ENCODE measurements around the gene HIVEP2. TPM values are rescaled to one million over a fixed set of nuclear protein-coding genes. Genes with fewer than 3 reads are reported as not detected.

HIVEP2 gene
- total RNA-seq, 1 experiment from 2014 or later = 4.2 TPM

DNA sequence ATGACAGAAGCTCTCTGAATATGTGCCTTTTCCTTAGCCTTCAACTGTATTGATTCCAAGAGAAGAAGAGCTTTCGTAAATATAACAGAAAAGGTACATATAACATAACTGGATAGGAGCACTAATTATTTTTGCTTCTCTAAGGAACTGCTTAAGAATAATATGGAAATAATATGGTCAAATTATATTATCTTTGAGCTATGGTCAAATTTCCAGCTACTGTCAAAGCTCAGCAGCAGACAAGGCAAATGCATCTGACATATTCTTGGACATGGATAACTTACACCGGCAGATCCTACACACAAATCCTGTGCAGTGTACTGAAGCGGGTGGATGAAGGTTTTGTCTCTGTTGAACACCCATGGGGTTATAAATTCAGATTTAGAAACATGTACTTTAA is 150.6 kb downstream of the HIVEP2 start:
- no CpG with 5 or more reads among the region's 3 CpGs for WGBS (ENCODE audit: extremely low coverage, insufficient read length, low lambda C conversion rate)
- no peak overlapping the region for H2BK120ac ChIP-seq (ENCODE audit: low read depth, low read length, poor library complexity, severe bottlenecking)
- no peak overlapping the region for H2BK12ac ChIP-seq (ENCODE audit: insufficient read length, low read depth, low read length)
- no peak overlapping the region for H4K8ac ChIP-seq (replicated peaks; ENCODE audit: insufficient read length, low read depth, low read length)
- Mint-ChIP-seq H3K4me3 (no peak overlapping the region), H3K9me3 (no peaks in the 10 kb centered on the region), H3K27me3 (ENCODE audit: low read depth) (no peaks in the 10 kb centered on the region), H3K36me3 (ENCODE audit: insufficient read depth in 1 of 3, low read depth in 3 of 3) (no peaks in the 10 kb centered on the region), H3K27ac (no peak overlapping the region), H3K4me1 (no peaks in the 10 kb centered on the region)
- H4K91ac ChIP-seq (ENCODE audit: insufficient read length, low read depth, low read length) = no peak overlapping the region
- H2AFZ ChIP-seq (ENCODE audit: low read length) = no peak overlapping the region
- H3K27me3 ChIP-seq (ENCODE audit: insufficient read depth, low read length) = no peaks in the 10 kb centered on the region
- no peak overlapping the region for H4K5ac ChIP-seq (ENCODE audit: insufficient read length, low read depth, low read length)
- no peak overlapping the region for H3K9ac ChIP-seq (ENCODE audit: extremely low read depth, insufficient read length, low read length)
- H3K9me3 ChIP-seq (ENCODE audit: control insufficient read depth, low read depth, low read length) = no peaks in the 10 kb centered on the region
- no peak overlapping the region for H2BK5ac ChIP-seq (ENCODE audit: insufficient read length, low read length)
- no peaks in the 10 kb centered on the region for H4K20me1 ChIP-seq (ENCODE audit: control insufficient read depth, insufficient read depth, insufficient read length)
- H3K79me2 ChIP-seq (ENCODE audit: insufficient read depth, low read length) = no peaks in the 10 kb centered on the region
- H3K27ac ChIP-seq (ENCODE audit: insufficient read length, low read depth, low read length) = no peak overlapping the region
- no peak overlapping the region for H3K4ac ChIP-seq (ENCODE audit: low read depth, low read length)
- TF ChIP-seq, protein P1, sequence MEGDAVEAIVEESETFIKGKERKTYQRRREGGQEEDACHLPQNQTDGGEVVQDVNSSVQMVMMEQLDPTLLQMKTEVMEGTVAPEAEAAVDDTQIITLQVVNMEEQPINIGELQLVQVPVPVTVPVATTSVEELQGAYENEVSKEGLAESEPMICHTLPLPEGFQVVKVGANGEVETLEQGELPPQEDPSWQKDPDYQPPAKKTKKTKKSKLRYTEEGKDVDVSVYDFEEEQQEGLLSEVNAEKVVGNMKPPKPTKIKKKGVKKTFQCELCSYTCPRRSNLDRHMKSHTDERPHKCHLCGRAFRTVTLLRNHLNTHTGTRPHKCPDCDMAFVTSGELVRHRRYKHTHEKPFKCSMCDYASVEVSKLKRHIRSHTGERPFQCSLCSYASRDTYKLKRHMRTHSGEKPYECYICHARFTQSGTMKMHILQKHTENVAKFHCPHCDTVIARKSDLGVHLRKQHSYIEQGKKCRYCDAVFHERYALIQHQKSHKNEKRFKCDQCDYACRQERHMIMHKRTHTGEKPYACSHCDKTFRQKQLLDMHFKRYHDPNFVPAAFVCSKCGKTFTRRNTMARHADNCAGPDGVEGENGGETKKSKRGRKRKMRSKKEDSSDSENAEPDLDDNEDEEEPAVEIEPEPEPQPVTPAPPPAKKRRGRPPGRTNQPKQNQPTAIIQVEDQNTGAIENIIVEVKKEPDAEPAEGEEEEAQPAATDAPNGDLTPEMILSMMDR (conservative IDR thresholded peaks at IDR 0.05) = no peak
- no peak overlapping the region for H3K18ac ChIP-seq (ENCODE audit: insufficient read length, low read depth, low read length)
- no peak overlapping the region for H3T11ph ChIP-seq (ENCODE audit: low read length)
- H2BK15ac ChIP-seq (ENCODE audit: low read depth, low read length) = no peak overlapping the region
- no peak overlapping the region for H2BK20ac ChIP-seq (ENCODE audit: low read depth, low read length, poor library complexity, severe bottlenecking)
- H3K14ac ChIP-seq (ENCODE audit: insufficient read depth, low read length) = no peak overlapping the region
- H3K23ac ChIP-seq (ENCODE audit: insufficient read length, low read depth, low read length) = no peak overlapping the region
- no peak overlapping the region for H2AK5ac ChIP-seq (ENCODE audit: insufficient read length, low read length)
- H3K23me2 ChIP-seq (ENCODE audit: insufficient read length, low read depth, low read length, poor library complexity, severe bottlenecking) = no peaks in the 10 kb centered on the region
- no peaks in the 10 kb centered on the region for H3K79me1 ChIP-seq (ENCODE audit: insufficient read depth, low read depth, low read length, poor library complexity, severe bottlenecking)
- DNase-seq = no peak
- no peak overlapping the region for H3K4me2 ChIP-seq (ENCODE audit: insufficient read depth, insufficient read length, low read length)
- no peak overlapping the region for H3K56ac ChIP-seq (ENCODE audit: insufficient read length, low read depth, low read length)
- peaks cover 3% of the 10 kb centered on the region; the same call in 1 of the 2 replicates for H3K4me1 ChIP-seq (ENCODE audit: insufficient read depth, low read length)
